Right atrium auricular region (tissue), 2 donors: Measurements from ENCODE around the gene SUFU. TPM values are rescaled to one million over a fixed set of nuclear protein-coding genes. Genes with fewer than 3 reads are reported as not detected.

Experiments used
- DNase-seq: peaks from one replicate; pipeline ENCODE4 v3.0.0-alpha.2; 2019; ENCODE audit warnings: low spot score
- H3K27ac ChIP-seq, 2 donors: fragments of 200-600 bp; sonication (generic); 1 replicate in 1 of 2; 2 replicates in 1 of 2; pipeline ENCODE4 v1.5.1; 2016 to 2019
- H3K27me3 ChIP-seq, 2 donors: fragments of 200-600 bp; sonication (generic); one replicate each; pipeline versions ENCODE4 v1.5.1 to v1.6.0; 2017 to 2019
- H3K36me3 ChIP-seq: fragments of 200-600 bp; sonication (generic); one replicate; pipeline ENCODE4 v1.5.1; 2016
- H3K4me1 ChIP-seq, 2 donors: fragments of 200-600 bp; sonication (generic); one replicate each; pipeline versions ENCODE4 v1.5.1 to v1.6.0; 2017 to 2019
- H3K4me3 ChIP-seq, 2 donors: fragments of 200-600 bp; sonication (generic); 1 replicate in 1 of 2; 2 replicates in 1 of 2; pipeline ENCODE4 v1.5.1; 2017 to 2019; ENCODE audit warnings: mild to moderate bottlenecking in 1 of 2, moderate library complexity in 1 of 2
- H3K9me3 ChIP-seq, 2 donors: fragments of 200-600 bp; sonication (generic); one replicate each; pipeline ENCODE4 v1.5.1; 2019
- total RNA-seq, 2 donors: library from RNA; depleted of rRNA; stranded (reverse); fragments of >200 nt; gene quantifications; one replicate each; pipeline ENCODE4 v1.1.0, GENCODE V29; 2016
- TF ChIP-seq, protein P1 (sequence below), 2 donors: fragments of 200-600 bp; sonication (generic); IDR thresholded peaks; one replicate each; pipeline ENCODE4 v1.5.1; 2019; ENCODE audit warnings: antibody characterized with exemption in 2 of 2

Gene SUFU
- total RNA-seq, 2 donors from 2014 or later = 4.9 to 6.4 TPM

DNA sequence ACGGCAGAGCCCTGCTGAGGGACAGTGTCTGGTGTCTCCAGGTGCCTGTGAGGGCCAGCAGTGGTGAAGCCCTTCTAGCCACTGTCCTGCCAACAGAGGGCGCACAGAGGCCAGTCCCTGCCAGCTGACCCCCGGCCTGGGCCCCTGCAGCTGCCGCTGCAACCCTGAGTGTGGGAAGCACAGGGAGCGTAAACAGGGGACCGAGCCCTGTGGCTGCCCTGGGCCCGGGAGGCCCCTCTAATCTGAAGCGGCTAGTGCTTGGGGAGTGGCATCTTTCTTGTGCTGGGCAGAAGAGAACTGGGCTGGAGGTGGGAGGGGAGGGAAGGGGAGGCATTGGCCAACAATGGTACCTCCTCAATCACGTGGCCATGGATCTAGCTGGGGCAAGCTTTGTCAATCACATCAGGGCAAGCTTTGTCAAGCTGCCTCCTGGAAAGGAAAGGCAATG, 175.1 kb downstream of the SUFU start:
- H3K9me3 ChIP-seq = no peaks in the 10 kb centered on the region
- peak overlapping the region in 1 of 2 donors; percentile 12 for H3K4me3 ChIP-seq
- H3K4me1 ChIP-seq = peaks cover 0 to 57% of the 10 kb centered on the region in 2 donors
- peak overlapping the region; percentile 55 to 66 for H3K27ac ChIP-seq
- H3K27me3 ChIP-seq = no peaks in the 10 kb centered on the region
- no peaks in the 10 kb centered on the region for H3K36me3 ChIP-seq
- TF ChIP-seq, protein P1, sequence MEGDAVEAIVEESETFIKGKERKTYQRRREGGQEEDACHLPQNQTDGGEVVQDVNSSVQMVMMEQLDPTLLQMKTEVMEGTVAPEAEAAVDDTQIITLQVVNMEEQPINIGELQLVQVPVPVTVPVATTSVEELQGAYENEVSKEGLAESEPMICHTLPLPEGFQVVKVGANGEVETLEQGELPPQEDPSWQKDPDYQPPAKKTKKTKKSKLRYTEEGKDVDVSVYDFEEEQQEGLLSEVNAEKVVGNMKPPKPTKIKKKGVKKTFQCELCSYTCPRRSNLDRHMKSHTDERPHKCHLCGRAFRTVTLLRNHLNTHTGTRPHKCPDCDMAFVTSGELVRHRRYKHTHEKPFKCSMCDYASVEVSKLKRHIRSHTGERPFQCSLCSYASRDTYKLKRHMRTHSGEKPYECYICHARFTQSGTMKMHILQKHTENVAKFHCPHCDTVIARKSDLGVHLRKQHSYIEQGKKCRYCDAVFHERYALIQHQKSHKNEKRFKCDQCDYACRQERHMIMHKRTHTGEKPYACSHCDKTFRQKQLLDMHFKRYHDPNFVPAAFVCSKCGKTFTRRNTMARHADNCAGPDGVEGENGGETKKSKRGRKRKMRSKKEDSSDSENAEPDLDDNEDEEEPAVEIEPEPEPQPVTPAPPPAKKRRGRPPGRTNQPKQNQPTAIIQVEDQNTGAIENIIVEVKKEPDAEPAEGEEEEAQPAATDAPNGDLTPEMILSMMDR (IDR thresholded peaks at IDR 0.05) = peak; percentile 44 to 82
- DNase-seq = no peak

DNA sequence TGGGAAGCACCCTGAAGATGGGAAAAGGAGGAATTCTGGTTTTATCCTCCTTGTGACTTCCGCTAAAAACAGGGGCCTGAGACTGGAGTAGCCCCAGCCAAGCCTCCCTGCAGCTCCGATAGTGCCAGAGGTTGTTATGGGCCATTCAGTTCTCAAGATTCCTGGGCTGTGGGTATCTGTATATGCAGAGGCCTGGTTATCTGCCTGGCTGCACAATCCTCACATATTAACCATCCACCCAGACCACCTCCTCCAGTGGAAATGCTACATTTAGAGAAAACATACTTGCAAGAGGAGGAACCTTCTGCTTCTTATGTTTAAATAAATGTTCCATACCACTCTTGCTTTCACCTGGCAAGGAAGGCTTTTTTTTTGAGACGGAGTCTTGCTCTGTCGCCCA, 175.8 kb downstream of the SUFU start:
- peak overlapping the region in 1 of 2 donors; percentile 66 for H3K27ac ChIP-seq
- DNase-seq = no peak

DNA sequence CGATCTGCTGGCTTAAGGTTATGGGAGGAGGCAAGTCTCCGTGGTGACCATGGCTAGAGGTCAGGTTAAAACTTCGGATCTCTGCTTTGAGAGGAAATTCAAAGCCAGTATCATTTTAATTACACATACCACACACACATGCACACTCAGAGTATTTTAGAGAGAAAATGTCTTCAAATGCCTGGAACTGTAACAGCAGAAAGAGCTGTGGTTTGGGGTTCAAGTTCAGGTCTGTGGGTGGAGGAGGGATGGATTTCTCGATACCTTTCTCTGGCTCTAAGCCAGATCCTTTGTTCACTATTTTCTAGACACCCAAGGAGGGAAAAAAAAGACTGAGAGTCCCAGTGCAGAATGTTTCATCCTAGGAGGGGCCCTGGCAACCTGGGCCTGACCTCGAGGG, 177.9 kb downstream of the SUFU start:
- Histone ChIP-seq H3K9me3 (no peaks in the 10 kb centered on the region), H3K27me3 (no peaks in the 10 kb centered on the region), H3K36me3 (peaks cover 5% of the 10 kb centered on the region), H3K27ac (no peak overlapping the region), H3K4me3 (no peak overlapping the region), H3K4me1 (peaks cover 0 to 28% of the 10 kb centered on the region in 2 donors)
- no peak for DNase-seq
- TF ChIP-seq, protein P1 (IDR thresholded peaks at IDR 0.05) = no peak

More for the DNA sequence above, 175.8 kb downstream of the SUFU start:
- peaks cover 0 to 49% of the 10 kb centered on the region in 2 donors for H3K4me1 ChIP-seq
- TF ChIP-seq, protein P1 (IDR thresholded peaks at IDR 0.05) = no peak
- no peak overlapping the region for H3K4me3 ChIP-seq
- no peaks in the 10 kb centered on the region for H3K9me3 ChIP-seq
- H3K36me3 ChIP-seq = no peaks in the 10 kb centered on the region
- no peaks in the 10 kb centered on the region for H3K27me3 ChIP-seq

DNA sequence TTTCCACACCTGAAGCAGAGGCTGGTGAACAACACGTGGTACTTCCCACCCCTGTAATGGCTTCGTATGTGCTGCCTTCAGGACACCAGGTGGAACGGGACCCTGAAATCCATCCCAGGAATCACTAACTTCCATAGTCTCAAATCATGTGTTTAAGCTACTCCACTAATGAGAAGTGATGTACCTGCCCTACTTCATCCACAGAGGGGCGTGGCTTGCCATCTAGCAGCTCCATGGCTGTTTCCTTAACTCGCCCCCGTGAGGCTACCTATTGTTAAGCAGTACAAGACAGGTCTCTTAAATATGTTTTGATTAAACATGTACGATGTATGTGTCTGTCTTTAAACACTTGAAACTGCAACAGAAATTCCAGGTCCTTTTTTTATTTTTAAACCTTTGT, 178.6 kb downstream of the SUFU start:
- no peak for DNase-seq
- Histone ChIP-seq H3K27ac (no peak overlapping the region), H3K27me3 (no peaks in the 10 kb centered on the region), H3K9me3 (no peaks in the 10 kb centered on the region), H3K4me1 (peaks cover 0 to 21% of the 10 kb centered on the region in 2 donors), H3K4me3 (no peak overlapping the region), H3K36me3 (peaks cover 5% of the 10 kb centered on the region)
- TF ChIP-seq, protein P1 (IDR thresholded peaks at IDR 0.05) = no peak

DNA sequence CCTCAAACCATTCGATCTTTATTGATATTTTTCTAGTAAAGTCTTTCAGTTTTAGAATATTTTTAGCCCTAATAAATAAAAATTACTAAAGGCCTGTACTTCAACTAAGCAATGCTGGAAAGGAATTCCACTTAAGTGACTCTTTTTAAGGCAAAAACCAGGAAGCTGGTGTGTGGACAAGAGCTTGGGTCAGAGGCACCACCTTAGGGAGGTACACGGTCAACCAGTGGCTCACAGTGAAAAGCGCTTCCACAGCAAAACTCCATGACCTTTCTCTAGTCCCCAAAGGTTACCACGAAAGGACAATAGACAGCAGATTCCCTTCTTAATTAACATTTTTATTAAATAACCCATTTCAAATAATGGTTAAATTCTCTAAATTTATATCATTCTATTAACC, 179.2 kb downstream of the SUFU start:
- TF ChIP-seq, protein P1 (IDR thresholded peaks at IDR 0.05) = no peak
- no peaks in the 10 kb centered on the region for H3K9me3 ChIP-seq
- no peak overlapping the region for H3K27ac ChIP-seq
- peaks cover 5% of the 10 kb centered on the region for H3K36me3 ChIP-seq
- H3K4me1 ChIP-seq = peaks cover 0 to 16% of the 10 kb centered on the region in 2 donors
- no peak for DNase-seq
- no peak overlapping the region for H3K4me3 ChIP-seq
- H3K27me3 ChIP-seq = no peaks in the 10 kb centered on the region

Other genes starting within 250 kb of the SUFU start
- 10 to 100 TPM in 1 of 2 donors, 1 to 10 TPM in 1; 7.3 to 15.6 TPM for gene NFKB2, start 108.3 kb upstream of the SUFU start, total RNA-seq
- 1 to 10 TPM; 2.2 to 9.7 TPM for gene PSD, start 85.2 kb upstream of the SUFU start, total RNA-seq
- gene FBXL15, start 83.1 kb upstream of the SUFU start, total RNA-seq = 10 to 100 TPM; 16.6 to 21.3 TPM
- gene CUEDC2, start 71.4 kb upstream of the SUFU start, total RNA-seq = 10 to 100 TPM; 79.1 to 87.1 TPM
- gene C10orf95, start 52.4 kb upstream of the SUFU start, total RNA-seq = not detected
- 100 to 1,000 TPM; 107 to 124 TPM for gene ACTR1A, start 1.3 kb upstream of the SUFU start, total RNA-seq
- 100 to 1,000 TPM; 106 to 125 TPM for gene TRIM8, start 140.5 kb downstream of the SUFU start, total RNA-seq
- 1 to 10 TPM; 5.7 to 6.4 TPM for gene ARL3, start 210.4 kb downstream of the SUFU start, total RNA-seq
- 1 to 10 TPM in 1 of 2 donors, under 1 TPM in 1; 0.59 to 2.7 TPM for gene SFXN2, start 210.7 kb downstream of the SUFU start, total RNA-seq
- 10 to 100 TPM; 46.1 to 94.4 TPM for gene WBP1L, start 240.0 kb downstream of the SUFU start, total RNA-seq